ENCODE results near the gene BCOR. TPM values are rescaled to one million over a fixed set of nuclear protein-coding genes. Genes with fewer than 3 reads are reported as not detected.

The BCOR gene
- total RNA-seq, 1 experiment from 2014 or later = 35.1 TPM

- no peaks in the 10 kb centered on the region for H3K9me2 ChIP-seq (ENCODE audit: insufficient read depth)
- H3K36me3 ChIP-seq (ENCODE audit: control insufficient read depth in 1 of 2, insufficient read depth in 2 of 2, low read length in 2 of 2) = no peaks in the 10 kb centered on the region
- H4K20me1 ChIP-seq (ENCODE audit: insufficient read depth) = peaks cover 12% of the 10 kb centered on the region; the same call in 1 of the 2 replicates
- POLR2A ChIA-PET = interaction anchor here (1.2 kb wide), 1 partner anchor 12 kb away, joined by 5 read pairs; the partner anchor contains the start of gene BCOR
- H3K27me3 ChIP-seq (ENCODE audit: insufficient read depth, low read length) = no peaks in the 10 kb centered on the region
- no TSS peak for BruUV-seq (replicated peaks)
- RAD21 ChIA-PET (ENCODE audit: low non-redundant PET in 1 of 2, low total read pairs in 2 of 2, uncharacterized antibody in 2 of 2, unreplicated experiment in 2 of 2) = no interaction called here
- H3K9me3 ChIP-seq (ENCODE audit: control insufficient read depth in 1 of 2, insufficient read depth in 1 of 2, low read depth in 1 of 2, low read length in 2 of 2) = no peaks in the 10 kb centered on the region
- CTCF ChIA-PET = interaction anchor here (0.7 kb wide), 1 partner anchor 56 kb away, joined by 3 read pairs; no protein-coding TSS in a partner anchor
- no peak overlapping the region for H3K9ac ChIP-seq (ENCODE audit: low read length)
- peaks cover 100% of the 10 kb centered on the region for H3K79me2 ChIP-seq (ENCODE audit: insufficient read depth, low read length)
- 0 out of 2 replicates have a peak overlapping the region, but pooled peaks have one; percentile 7 for H3K4me2 ChIP-seq (ENCODE audit: low read length)
- ATAC-seq (no peak), DNase-seq (ENCODE audit: low read depth, low spot score) (no peak)
- H3K27ac ChIP-seq (ENCODE audit: low read depth, low read length) = no peak overlapping the region
- H2AFZ ChIP-seq (ENCODE audit: low read depth, low read length, poor library complexity, severe bottlenecking) = no peak overlapping the region
- TF ChIP-seq SRF (IDR thresholded peaks at IDR 0.05; ENCODE audit: low read depth) = no peak
- TF ChIP-seq TCF7L2 (IDR thresholded peaks at IDR 0.05; ENCODE audit: borderline replicate concordance, extremely low read depth, insufficient read depth, insufficient read length) = no peak
- TF ChIP-seq REST (IDR thresholded peaks at IDR 0.05; ENCODE audit: low read depth) = no peak
- no peak for TF ChIP-seq CBX3 (IDR thresholded peaks at IDR 0.05; ENCODE audit: low read depth)
- TF ChIP-seq MAX (IDR thresholded peaks at IDR 0.05) = no peak
- TF ChIP-seq ZFX (IDR thresholded peaks at IDR 0.05) = no peak
- no peak for TF ChIP-seq YY1 (IDR thresholded peaks at IDR 0.05; ENCODE audit: extremely low read depth, insufficient replicate concordance, low read depth, low read length)
- no peak for TF ChIP-seq CEBPB (IDR thresholded peaks at IDR 0.05; ENCODE audit: low read depth)
- no peak for TF ChIP-seq CTCF (IDR thresholded peaks at IDR 0.05 in 2 of 3, conservative IDR thresholded peaks at IDR 0.05 in 1 of 3; ENCODE audit: borderline replicate concordance in 1 of 3, insufficient read depth in 1 of 3, low read depth in 2 of 3, low read length in 2 of 3)
- no peak for TF ChIP-seq ATF3 (IDR thresholded peaks at IDR 0.05)
- intact Hi-C loops (cut with micrococcal nuclease) = no loop called here
- no peak overlapping the region for H3K4me3 ChIP-seq (replicated peaks in 1 of 2; ENCODE audit: low read depth in 1 of 2, low read length in 2 of 2)
- H3K4me1 ChIP-seq (ENCODE audit: control insufficient read depth in 1 of 2, insufficient read depth in 2 of 2, low read length in 2 of 2) = peaks cover 52 to 71% of the 10 kb centered on the region in 2 experiments
Measured at GRCh38 chrX:40085714-40086113, 12.0 kb downstream of the BCOR start.
